ENCODE measurements around the gene RHOBTB3.
"Not testable (repeated sequence)": the region's sequence is repeated elsewhere in the genome, so short reads cannot be mapped to it uniquely, and the experiment has no call there.

Gene RHOBTB3

GRCh38 chr5:95823218-95823737 is 92.1 kb downstream of the RHOBTB3 start:
- Histone ChIP-seq H3K36me3 (ENCODE audit: control insufficient read depth, insufficient read depth, low read length) (no peaks in the 10 kb centered on the region), H3K9ac (ENCODE audit: low read depth, low read length) (no peak overlapping the region), H3K4me3 (ENCODE audit: low read depth, low read length) (no peak overlapping the region), H3K4me1 (ENCODE audit: control insufficient read depth, insufficient read depth, low read length) (peaks cover 10% of the 10 kb centered on the region), H3K27me3 (ENCODE audit: control insufficient read depth, insufficient read depth, low read length) (peaks cover 7% of the 10 kb centered on the region), H3K9me3 (ENCODE audit: control insufficient read depth, insufficient read depth, low read length) (no peaks in the 10 kb centered on the region)

- H3K4me3 ChIP-seq (ENCODE audit: low read depth, low read length) = no peak overlapping the region
- H3K9ac ChIP-seq (ENCODE audit: low read depth, low read length) = no peak overlapping the region
Observed at GRCh38 chr5:95823738-95824609, 92.8 kb downstream of the RHOBTB3 start.

GRCh38 chr5:95824747-95825146 is 93.6 kb downstream of the RHOBTB3 start:
- no peaks in the 10 kb centered on the region for H3K9me3 ChIP-seq (ENCODE audit: control insufficient read depth, insufficient read depth, low read length)
- H3K4me1 ChIP-seq (ENCODE audit: control insufficient read depth, insufficient read depth, low read length) = peaks cover 10% of the 10 kb centered on the region
- H3K9ac ChIP-seq (ENCODE audit: low read depth, low read length) = no peak overlapping the region
- H3K4me3 ChIP-seq (ENCODE audit: low read depth, low read length) = no peak overlapping the region
- H3K36me3 ChIP-seq (ENCODE audit: control insufficient read depth, insufficient read depth, low read length) = no peaks in the 10 kb centered on the region
- peaks cover 7% of the 10 kb centered on the region for H3K27me3 ChIP-seq (ENCODE audit: control insufficient read depth, insufficient read depth, low read length)

More at GRCh38 chr5:95823738-95824609, 92.8 kb downstream of the RHOBTB3 start:
- Histone ChIP-seq H3K36me3 (ENCODE audit: control insufficient read depth, insufficient read depth, low read length) (no peaks in the 10 kb centered on the region), H3K9me3 (ENCODE audit: control insufficient read depth, insufficient read depth, low read length) (no peaks in the 10 kb centered on the region), H3K4me1 (ENCODE audit: control insufficient read depth, insufficient read depth, low read length) (peaks cover 10% of the 10 kb centered on the region), H3K27me3 (ENCODE audit: control insufficient read depth, insufficient read depth, low read length) (peaks cover 7% of the 10 kb centered on the region)

- Histone ChIP-seq H3K9ac (ENCODE audit: low read depth, low read length) (no peak overlapping the region), H3K9me3 (ENCODE audit: control insufficient read depth, insufficient read depth, low read length) (no peaks in the 10 kb centered on the region), H3K36me3 (ENCODE audit: control insufficient read depth, insufficient read depth, low read length) (no peaks in the 10 kb centered on the region), H3K4me3 (ENCODE audit: low read depth, low read length) (no peak overlapping the region), H3K4me1 (ENCODE audit: control insufficient read depth, insufficient read depth, low read length) (peaks cover 10% of the 10 kb centered on the region), H3K27me3 (ENCODE audit: control insufficient read depth, insufficient read depth, low read length) (peaks cover 7% of the 10 kb centered on the region)
Observed at GRCh38 chr5:95825495-95825894, 94.4 kb downstream of the RHOBTB3 start.

- Histone ChIP-seq H3K27me3 (ENCODE audit: control insufficient read depth, insufficient read depth, low read length) (no peaks in the 10 kb centered on the region), H3K4me3 (ENCODE audit: low read depth, low read length) (no peak overlapping the region), H3K36me3 (ENCODE audit: control insufficient read depth, insufficient read depth, low read length) (no peaks in the 10 kb centered on the region), H3K4me1 (ENCODE audit: control insufficient read depth, insufficient read depth, low read length) (peaks cover 10% of the 10 kb centered on the region), H3K9me3 (ENCODE audit: control insufficient read depth, insufficient read depth, low read length) (no peaks in the 10 kb centered on the region), H3K9ac (ENCODE audit: low read depth, low read length) (no peak overlapping the region)
Observed at GRCh38 chr5:95826949-95827891, 96.1 kb downstream of the RHOBTB3 start.

- peaks cover 7% of the 10 kb centered on the region for H3K4me1 ChIP-seq (ENCODE audit: control insufficient read depth, insufficient read depth, low read length)
- no peaks in the 10 kb centered on the region for H3K9me3 ChIP-seq (ENCODE audit: control insufficient read depth, insufficient read depth, low read length)
- no peak overlapping the region for H3K9ac ChIP-seq (ENCODE audit: low read depth, low read length)
- H3K27me3 ChIP-seq (ENCODE audit: control insufficient read depth, insufficient read depth, low read length) = no peaks in the 10 kb centered on the region
- H3K4me3 ChIP-seq (ENCODE audit: low read depth, low read length) = no peak overlapping the region
- no peaks in the 10 kb centered on the region for H3K36me3 ChIP-seq (ENCODE audit: control insufficient read depth, insufficient read depth, low read length)
Observed at GRCh38 chr5:95827892-95828246, 96.7 kb downstream of the RHOBTB3 start.

- no peaks in the 10 kb centered on the region for H3K9me3 ChIP-seq (ENCODE audit: control insufficient read depth, insufficient read depth, low read length)
- no peak overlapping the region for H3K4me3 ChIP-seq (ENCODE audit: low read depth, low read length)
- H3K27me3 ChIP-seq (ENCODE audit: control insufficient read depth, insufficient read depth, low read length) = no peaks in the 10 kb centered on the region
- no peaks in the 10 kb centered on the region for H3K4me1 ChIP-seq (ENCODE audit: control insufficient read depth, insufficient read depth, low read length)
- H3K36me3 ChIP-seq (ENCODE audit: control insufficient read depth, insufficient read depth, low read length) = no peaks in the 10 kb centered on the region
- no peak overlapping the region for H3K9ac ChIP-seq (ENCODE audit: low read depth, low read length)
Observed at GRCh38 chr5:95830226-95830625, 99.1 kb downstream of the RHOBTB3 start.

GRCh38 chr5:95832664-95833063 is 101.5 kb downstream of the RHOBTB3 start:
- no peaks in the 10 kb centered on the region for H3K4me1 ChIP-seq (ENCODE audit: control insufficient read depth, insufficient read depth, low read length)
- no peaks in the 10 kb centered on the region for H3K27me3 ChIP-seq (ENCODE audit: control insufficient read depth, insufficient read depth, low read length)
- no peaks in the 10 kb centered on the region for H3K36me3 ChIP-seq (ENCODE audit: control insufficient read depth, insufficient read depth, low read length)
- H3K9ac ChIP-seq (ENCODE audit: low read depth, low read length) = no peak overlapping the region
- no peaks in the 10 kb centered on the region for H3K9me3 ChIP-seq (ENCODE audit: control insufficient read depth, insufficient read depth, low read length)
- no peak overlapping the region for H3K4me3 ChIP-seq (ENCODE audit: low read depth, low read length)

- no peaks in the 10 kb centered on the region for H3K36me3 ChIP-seq (ENCODE audit: control insufficient read depth, insufficient read depth, low read length)
- H3K4me1 ChIP-seq (ENCODE audit: control insufficient read depth, insufficient read depth, low read length) = no peaks in the 10 kb centered on the region
- no peaks in the 10 kb centered on the region for H3K27me3 ChIP-seq (ENCODE audit: control insufficient read depth, insufficient read depth, low read length)
- H3K4me3 ChIP-seq (ENCODE audit: low read depth, low read length) = no peak overlapping the region
- no peaks in the 10 kb centered on the region for H3K9me3 ChIP-seq (ENCODE audit: control insufficient read depth, insufficient read depth, low read length)
- H3K9ac ChIP-seq (ENCODE audit: low read depth, low read length) = no peak overlapping the region
Observed at GRCh38 chr5:95835682-95836385, 104.7 kb downstream of the RHOBTB3 start.

- Histone ChIP-seq H3K9ac (ENCODE audit: low read depth, low read length) (no peak overlapping the region), H3K9me3 (ENCODE audit: control insufficient read depth, insufficient read depth, low read length) (no peaks in the 10 kb centered on the region), H3K36me3 (ENCODE audit: control insufficient read depth, insufficient read depth, low read length) (no peaks in the 10 kb centered on the region), H3K4me1 (ENCODE audit: control insufficient read depth, insufficient read depth, low read length) (no peaks in the 10 kb centered on the region), H3K27me3 (ENCODE audit: control insufficient read depth, insufficient read depth, low read length) (no peaks in the 10 kb centered on the region), H3K4me3 (ENCODE audit: low read depth, low read length) (no peak overlapping the region)
Observed at GRCh38 chr5:95836544-95836943, 105.4 kb downstream of the RHOBTB3 start.

- not testable (repeated sequence) for H3K36me3 ChIP-seq (ENCODE audit: control insufficient read depth, insufficient read depth, low read length); H3K9me3 ChIP-seq (ENCODE audit: control insufficient read depth, insufficient read depth, low read length); H3K4me1 ChIP-seq (ENCODE audit: control insufficient read depth, insufficient read depth, low read length); H3K9ac ChIP-seq (ENCODE audit: low read depth, low read length); H3K4me3 ChIP-seq (ENCODE audit: low read depth, low read length); H3K27me3 ChIP-seq (ENCODE audit: control insufficient read depth, insufficient read depth, low read length)
Observed at GRCh38 chr5:95836971-95837370, 105.8 kb downstream of the RHOBTB3 start.

Measured in iPS-15b (cell line).